OCI-LY7 (cell line): ENCODE data around the gene ATP1B3.

ENCODE experiments used
- EZH2phosphoT487 ChIP-seq: fragments of 200-600 bp; sonication (generic); IDR thresholded peaks from 2 replicates; pipeline ENCODE4 v1.6.1; 2018; ENCODE audit warnings: low read depth, borderline replicate concordance, mild to moderate bottlenecking, mixed run types, antibody characterized with exemption, low read length, moderate library complexity, mixed read lengths
- TF ChIP-seq, protein P1 (sequence below): fragments of 200-600 bp; sonication (generic); conservative IDR thresholded peaks from 2 replicates; pipeline ENCODE4 v1.5.1; 2014; ENCODE audit warnings: mild to moderate bottlenecking, antibody characterized with exemption, low read length, moderate library complexity, mixed read lengths

DNA sequence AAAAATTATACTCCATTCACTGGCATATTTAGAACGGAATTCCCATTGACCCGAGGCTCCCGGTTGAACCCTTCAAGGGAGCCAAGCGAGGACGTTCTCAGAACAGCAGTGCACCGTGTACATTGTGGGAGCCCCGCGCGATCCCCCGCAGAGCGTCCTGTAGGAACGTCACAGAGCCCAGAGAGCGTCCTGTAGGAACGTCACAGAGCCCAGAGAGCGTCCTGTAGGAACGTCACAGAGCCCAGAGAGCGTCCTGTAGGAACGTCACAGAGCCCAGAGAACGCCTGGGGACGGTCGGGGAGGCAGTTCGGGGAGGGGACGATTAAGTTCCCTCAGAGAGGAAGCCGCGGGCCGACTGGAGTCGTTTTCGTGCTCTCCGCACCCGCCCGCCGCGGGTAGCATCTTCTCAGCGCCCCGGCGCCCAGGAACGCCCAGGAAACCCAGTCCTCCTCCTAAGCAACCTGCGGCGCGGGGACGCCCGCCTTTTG lies 506 bp upstream of the ATP1B3 start:
- TF ChIP-seq, protein P1, sequence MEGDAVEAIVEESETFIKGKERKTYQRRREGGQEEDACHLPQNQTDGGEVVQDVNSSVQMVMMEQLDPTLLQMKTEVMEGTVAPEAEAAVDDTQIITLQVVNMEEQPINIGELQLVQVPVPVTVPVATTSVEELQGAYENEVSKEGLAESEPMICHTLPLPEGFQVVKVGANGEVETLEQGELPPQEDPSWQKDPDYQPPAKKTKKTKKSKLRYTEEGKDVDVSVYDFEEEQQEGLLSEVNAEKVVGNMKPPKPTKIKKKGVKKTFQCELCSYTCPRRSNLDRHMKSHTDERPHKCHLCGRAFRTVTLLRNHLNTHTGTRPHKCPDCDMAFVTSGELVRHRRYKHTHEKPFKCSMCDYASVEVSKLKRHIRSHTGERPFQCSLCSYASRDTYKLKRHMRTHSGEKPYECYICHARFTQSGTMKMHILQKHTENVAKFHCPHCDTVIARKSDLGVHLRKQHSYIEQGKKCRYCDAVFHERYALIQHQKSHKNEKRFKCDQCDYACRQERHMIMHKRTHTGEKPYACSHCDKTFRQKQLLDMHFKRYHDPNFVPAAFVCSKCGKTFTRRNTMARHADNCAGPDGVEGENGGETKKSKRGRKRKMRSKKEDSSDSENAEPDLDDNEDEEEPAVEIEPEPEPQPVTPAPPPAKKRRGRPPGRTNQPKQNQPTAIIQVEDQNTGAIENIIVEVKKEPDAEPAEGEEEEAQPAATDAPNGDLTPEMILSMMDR = no peak
- no peak for TF ChIP-seq EZH2phosphoT487
